ENCODE results near the gene LMAN1.

- TF ChIP-seq PML (IDR thresholded peaks at IDR 0.05; ENCODE audit: low read length) (no peak), PKNOX1 (IDR thresholded peaks at IDR 0.05) (no peak), FOXM1 (IDR thresholded peaks at IDR 0.05; ENCODE audit: low read depth, low read length) (no peak), BMI1 (IDR thresholded peaks at IDR 0.05; ENCODE audit: borderline replicate concordance) (no peak), CTCF (IDR thresholded peaks at IDR 0.05 in 2 of 3, conservative IDR thresholded peaks at IDR 0.05 in 1 of 3; ENCODE audit: control insufficient read depth in 2 of 3, extremely low read depth in 1 of 3, insufficient read depth in 1 of 3, low read depth in 3 of 3, low read length in 3 of 3) (no peak), WRNIP1 (IDR thresholded peaks at IDR 0.05; ENCODE audit: borderline replicate concordance, low read depth, low read length) (no peak), ZNF217 (IDR thresholded peaks at IDR 0.05) (no peak), JUND (IDR thresholded peaks at IDR 0.05; ENCODE audit: low read depth, low read length) (no peak), POLR2A (IDR thresholded peaks at IDR 0.05; ENCODE audit: low read depth, low read length) (no peak), SUZ12 (IDR thresholded peaks at IDR 0.05; ENCODE audit: unreplicated experiment) (no peak), RBBP5 (conservative IDR thresholded peaks at IDR 0.05) (no peak), TCF3 (IDR thresholded peaks at IDR 0.05; ENCODE audit: borderline replicate concordance, insufficient read depth, low read depth, low read length) (no peak), SP1 (IDR thresholded peaks at IDR 0.05; ENCODE audit: low read depth, low read length) (no peak)
Observed at GRCh38 chr18:59386909-59387686, 28.0 kb upstream of the LMAN1 start.

Data from GM12878 (cell line).